Endothelial cell of umbilical vein (primary cell): ENCODE measurements around the gene FAM3A. TPM values are rescaled to one million over a fixed set of nuclear protein-coding genes. Genes with fewer than 3 reads are reported as not detected.

Source experiments
- BruUV-seq: library from RNA; stranded (reverse); fragments of 400-500 nt; replicated peaks from 2 replicates; lab custom pipeline; 2021; lab: Mats Ljungman, UMichigan
- CTCF ChIA-PET: fragments of 300-600, 350-600 bp; sonication (Branson Sonifier 250); formaldehyde crosslinking; loops from one replicate; lab custom pipeline; 2021; ENCODE audit warnings: antibody characterized with exemption, inconsistent platforms; lab: Charles Lee
- POLR2A ChIA-PET: fragments of 300-600, 350-600 bp; sonication (Branson Sonifier 250); formaldehyde crosslinking; loops from one replicate; lab custom pipeline; 2021; ENCODE audit warnings: antibody characterized with exemption, inconsistent platforms; lab: Charles Lee
- DNase-seq: peaks from one replicate; pipeline ENCODE4 v3.0.0-alpha.2; 2011; ENCODE audit warnings: low read depth, low spot score
- FAIRE-seq: peaks from 2 replicates; lab custom pipeline; 2011; peaks lifted over from hg19 to GRCh38; lab: Jason Lieb, UNC
- H2AFZ ChIP-seq: 2 replicates; pipeline ENCODE4 v1.6.0; 2012; ENCODE audit warnings: low read depth, low read length, control low read depth, inconsistent platforms
- H3K27ac ChIP-seq: 2 replicates; pipeline ENCODE4 v1.5.1; 2011; ENCODE audit warnings: low read depth, mild to moderate bottlenecking, control low read depth, low read length, moderate library complexity; ENCODE audit not compliant: insufficient read depth
- H3K27me3 ChIP-seq, 2 experiments: 2 replicates each; pipeline versions ENCODE4 v1.6.0 to v1.6.1; 2011; ENCODE audit warnings: low read length in 2 of 2, mixed read lengths in 1 of 2; ENCODE audit not compliant: control insufficient read depth in 2 of 2, insufficient read depth in 2 of 2
- H3K36me3 ChIP-seq, 2 experiments: 2 replicates in 1 of 2; 3 replicates in 1 of 2; pipeline ENCODE4 v1.5.1; 2011; ENCODE audit warnings: low read length in 2 of 2, mild to moderate bottlenecking in 1 of 2, moderate library complexity in 1 of 2; ENCODE audit not compliant: control insufficient read depth in 2 of 2, insufficient read depth in 2 of 2; ENCODE audit errors: extremely low read depth in 1 of 2
- H3K4me1 ChIP-seq: 3 replicates; pipeline ENCODE4 v1.5.1; 2011; ENCODE audit warnings: mild to moderate bottlenecking, low read length; ENCODE audit not compliant: control insufficient read depth, insufficient read depth; ENCODE audit errors: extremely low read depth
- H3K4me2 ChIP-seq: 2 replicates; pipeline ENCODE4 v1.6.1; 2011; ENCODE audit warnings: low read length, control low read depth, mixed read lengths; ENCODE audit not compliant: insufficient read depth
- H3K4me3 ChIP-seq, 3 experiments: fragments of 200-600 bp in 1 of 3; sonication (generic), shearing (Covaris generic) in 1 of 3; replicated peaks in 1 of 3; 2 replicates each; pipeline ENCODE4 v1.5.1; 2011 to 2016; ENCODE audit warnings: control low read depth in 3 of 3, low read length in 3 of 3, mild to moderate bottlenecking in 2 of 3, inconsistent platforms in 1 of 3, low read depth in 1 of 3, moderate library complexity in 1 of 3; ENCODE audit not compliant: insufficient read depth in 1 of 3
- H3K79me2 ChIP-seq: 2 replicates; pipeline ENCODE4 v1.6.0; 2012; ENCODE audit warnings: low read length, inconsistent platforms; ENCODE audit not compliant: control insufficient read depth, insufficient read depth
- H3K9ac ChIP-seq: replicated peaks from 2 replicates; pipeline ENCODE3; 2011; ENCODE audit warnings: low read length, control low read depth; ENCODE audit not compliant: insufficient read depth; ENCODE audit errors: extremely low read depth
- H3K9me1 ChIP-seq: replicated peaks from 3 replicates; pipeline ENCODE4 v1.6.0; 2011; ENCODE audit warnings: mild to moderate bottlenecking, low read length; ENCODE audit not compliant: control insufficient read depth, insufficient read depth; ENCODE audit errors: extremely low read depth
- H3K9me3 ChIP-seq: replicated peaks from 2 replicates; pipeline ENCODE4 v1.5.1; 2012; ENCODE audit warnings: low read length, inconsistent platforms; ENCODE audit not compliant: control insufficient read depth, insufficient read depth
- H4K20me1 ChIP-seq: replicated peaks from 2 replicates; pipeline ENCODE3; 2011; ENCODE audit warnings: mild to moderate bottlenecking, low read length; ENCODE audit not compliant: control insufficient read depth, insufficient read depth; ENCODE audit errors: extremely low read depth
- CTCF ChIP-seq, 2 donors: IDR thresholded peaks; 1 replicate in 1 of 2; 2 replicates in 1 of 2; pipeline ENCODE4 v1.5.1; 2011; ENCODE audit warnings: low read length in 2 of 2, mild to moderate bottlenecking in 2 of 2, moderate library complexity in 2 of 2, control low read depth in 1 of 2, inconsistent platforms in 1 of 2, low read depth in 1 of 2; ENCODE audit not compliant: insufficient read depth in 1 of 2; ENCODE audit errors: extremely low read depth in 1 of 2
- EZH2 ChIP-seq: IDR thresholded peaks from 2 replicates; pipeline ENCODE4 v1.6.1; 2012; ENCODE audit warnings: borderline replicate concordance, low read depth, mild to moderate bottlenecking, moderate library complexity, low read length, inconsistent platforms; ENCODE audit not compliant: severe bottlenecking
- FOS ChIP-seq: IDR thresholded peaks from 2 replicates; pipeline ENCODE4 v1.6.1; 2011; ENCODE audit warnings: mild to moderate bottlenecking, low read length, moderate library complexity, borderline replicate concordance; ENCODE audit not compliant: insufficient read depth
- JUN ChIP-seq: IDR thresholded peaks from 2 replicates; pipeline ENCODE4 v1.6.1; 2011; ENCODE audit warnings: borderline replicate concordance, low read depth; ENCODE audit not compliant: insufficient read length, insufficient read depth
- MYC ChIP-seq: IDR thresholded peaks from one replicate; pipeline ENCODE4 v1.6.1; 2011; ENCODE audit warnings: mild to moderate bottlenecking, low read depth, low read length
- POLR2A ChIP-seq: IDR thresholded peaks from 2 replicates; pipeline ENCODE4 v1.6.1; 2012; ENCODE audit warnings: low read depth, mild to moderate bottlenecking, control low read depth, low read length
- POLR2AphosphoS5 ChIP-seq: IDR thresholded peaks from 2 replicates; pipeline ENCODE4 v1.6.1; 2012; ENCODE audit warnings: low read depth, mild to moderate bottlenecking, control low read depth, low read length, moderate library complexity; ENCODE audit not compliant: insufficient read depth
- dilution Hi-C: fragments of 300-500 bp; cut with MboI; formaldehyde crosslinking; loops from one replicate; pipeline ENCODE4 v1.15.0; 2019; ENCODE audit warnings: low sequenced_read_pairs; ENCODE audit not compliant: extremely low pct_ligation_motif_present
- intact Hi-C: fragments of 100-400 bp; cut with micrococcal nuclease; formaldehyde crosslinking; loops from one replicate; pipeline ENCODE4 v1.10.0; 2022
- polyA plus RNA-seq, 4 experiments: library from polyadenylated mRNA; depleted of rRNA in 3 of 4; stranded (reverse) in 3 of 4; unstranded in 1 of 4; fragments of >200 nt; gene quantifications; 2 replicates each; pipeline versions ENCODE4 v1.2.1 to v1.2.3, GENCODE V29; 2011 to 2012; ENCODE audit warnings: missing spikeins in 1 of 4
- total RNA-seq: library from RNA; stranded (reverse); gene quantifications from 2 replicates; pipeline ENCODE4 v1.2.3, GENCODE V29; 2021
- TF ChIP-seq, protein P1 (sequence below): IDR thresholded peaks from 2 replicates; pipeline ENCODE4 v1.6.1; 2011; ENCODE audit not compliant: insufficient read depth, insufficient read length

Gene FAM3A
- total and polyA plus RNA-seq, 2 donors (not counting 3 experiments of a cell fraction or from before 2014, with no cell fraction given), result 32.0 to 42.9 TPM

DNA sequence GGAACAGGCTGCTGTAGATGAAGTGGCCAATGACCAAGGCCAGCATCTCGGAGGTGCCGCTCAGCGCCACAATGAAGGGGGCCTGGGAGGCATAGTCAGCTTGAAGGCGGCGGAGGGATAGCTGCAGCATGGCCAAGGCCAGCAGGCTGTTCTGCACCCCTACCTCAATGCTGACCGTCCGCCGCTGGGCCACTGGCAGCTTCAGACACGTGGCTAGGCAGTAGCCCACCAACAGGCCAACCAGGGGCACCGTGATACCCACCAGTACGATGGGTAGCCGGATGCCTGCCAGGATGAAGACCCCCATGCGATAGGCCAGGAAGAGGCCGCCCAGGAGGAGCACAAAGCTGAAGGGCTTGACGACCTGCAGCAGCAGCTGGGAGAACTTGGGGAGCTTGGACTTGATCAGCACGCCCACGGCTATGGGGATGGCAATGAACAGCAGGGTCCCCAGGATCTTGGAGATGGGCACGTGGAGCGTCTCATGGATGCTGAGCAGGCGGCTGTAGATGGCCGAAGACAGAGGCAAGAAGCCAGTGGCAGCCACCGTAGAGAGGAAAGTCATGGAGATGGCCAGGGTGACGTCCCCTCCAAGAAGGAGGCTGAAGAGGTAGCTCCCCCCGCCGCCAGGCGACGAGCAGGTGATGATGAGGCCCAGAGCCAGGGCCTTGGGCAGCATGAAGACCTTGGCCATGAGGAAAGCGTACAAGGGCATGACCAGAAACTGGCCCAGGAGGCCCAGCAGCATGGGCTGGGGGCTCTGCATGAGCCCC lies 28.3 kb downstream of the FAM3A start:
- Histone ChIP-seq H3K9me3 (no peaks in the 10 kb centered on the region), H3K27me3 (no peaks in the 10 kb centered on the region), H2AFZ (no peak overlapping the region), H3K9me1 (no peaks in the 10 kb centered on the region), H3K36me3 (no peaks in the 10 kb centered on the region), H4K20me1 (no peaks in the 10 kb centered on the region), H3K4me3 (no peak overlapping the region), H3K79me2 (peaks cover 10% of the 10 kb centered on the region), H3K4me2 (no peak overlapping the region), H3K27ac (no peak overlapping the region), H3K9ac (no peak overlapping the region), H3K4me1 (peaks cover 3% of the 10 kb centered on the region)
- intact Hi-C loops (no loop called here), dilution Hi-C loops (no loop called here)
- POLR2A ChIA-PET, result interaction anchor here (0.5 to 1.2 kb wide), 2 partner anchors 9 to 12 kb away, joined by 3 to 5 read pairs; partner anchors contain the start of gene LAGE3
- BruUV-seq, result no TSS peak
- DNase-seq (no peak), FAIRE-seq (no peak)
- CTCF ChIA-PET, result interaction anchor here (1.4 kb wide), 1 partner anchor 39 kb away, joined by 4 read pairs; no protein-coding TSS in a partner anchor
- TF ChIP-seq POLR2AphosphoS5 (no peak), MYC (no peak), JUN (no peak), EZH2 (no peak), CTCF (IDR thresholded peaks at IDR 0.05; ENCODE audit: extremely low read depth in 1 of 2, insufficient read depth in 1 of 2, low read depth in 1 of 2, low read length in 2 of 2) (no peak), FOS (no peak), POLR2A (no peak)
- TF ChIP-seq, protein P1, sequence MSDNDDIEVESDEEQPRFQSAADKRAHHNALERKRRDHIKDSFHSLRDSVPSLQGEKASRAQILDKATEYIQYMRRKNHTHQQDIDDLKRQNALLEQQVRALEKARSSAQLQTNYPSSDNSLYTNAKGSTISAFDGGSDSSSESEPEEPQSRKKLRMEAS, result no peak
